ENCODE data around the gene AASS.

Gene AASS

DNA sequence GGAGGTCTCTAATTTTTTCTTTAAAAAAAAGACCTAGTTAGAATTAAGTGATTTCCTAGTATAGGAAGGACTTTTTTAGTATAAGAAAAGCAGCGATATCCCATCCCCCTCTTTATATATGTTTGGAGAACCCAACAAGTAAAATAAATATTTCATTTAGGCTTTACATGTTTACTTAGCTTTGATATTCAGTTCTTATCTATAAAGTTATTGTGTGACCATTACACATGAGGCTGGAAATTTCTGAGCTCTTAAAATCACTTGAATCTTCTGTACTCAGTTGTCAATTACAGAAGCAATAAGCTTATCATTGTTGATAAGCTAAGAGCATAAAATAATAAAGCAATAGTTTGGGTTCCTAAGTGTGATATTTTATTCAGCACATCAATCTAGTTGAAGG is 89.7 kb downstream of the AASS start:
- TF ChIP-seq FOXP2 (optimal IDR thresholded peaks at IDR 0.05; ENCODE audit: borderline replicate concordance, extremely low read depth, extremely low read length, insufficient read depth) (no peak), POLR2AphosphoS5 (IDR thresholded peaks at IDR 0.05; ENCODE audit: low read depth, low read length) (no peak), TAF1 (IDR thresholded peaks at IDR 0.05; ENCODE audit: borderline replicate concordance, insufficient read depth, low read length) (no peak), REST (IDR thresholded peaks at IDR 0.05; ENCODE audit: insufficient read depth in 1 of 2, low read depth in 2 of 2, low read length in 2 of 2) (no peak), SIN3A (IDR thresholded peaks at IDR 0.05; ENCODE audit: borderline replicate concordance, insufficient read depth, low read length) (no peak)

- TF ChIP-seq SIN3A (IDR thresholded peaks at IDR 0.05; ENCODE audit: borderline replicate concordance, insufficient read depth, low read length) (no peak), TAF1 (IDR thresholded peaks at IDR 0.05; ENCODE audit: borderline replicate concordance, insufficient read depth, low read length) (no peak), FOXP2 (optimal IDR thresholded peaks at IDR 0.05; ENCODE audit: borderline replicate concordance, extremely low read depth, extremely low read length, insufficient read depth) (no peak), POLR2AphosphoS5 (IDR thresholded peaks at IDR 0.05; ENCODE audit: low read depth, low read length) (no peak)
Measured at GRCh38 chr7:122046402-122046801, 97.6 kb downstream of the AASS start.

DNA sequence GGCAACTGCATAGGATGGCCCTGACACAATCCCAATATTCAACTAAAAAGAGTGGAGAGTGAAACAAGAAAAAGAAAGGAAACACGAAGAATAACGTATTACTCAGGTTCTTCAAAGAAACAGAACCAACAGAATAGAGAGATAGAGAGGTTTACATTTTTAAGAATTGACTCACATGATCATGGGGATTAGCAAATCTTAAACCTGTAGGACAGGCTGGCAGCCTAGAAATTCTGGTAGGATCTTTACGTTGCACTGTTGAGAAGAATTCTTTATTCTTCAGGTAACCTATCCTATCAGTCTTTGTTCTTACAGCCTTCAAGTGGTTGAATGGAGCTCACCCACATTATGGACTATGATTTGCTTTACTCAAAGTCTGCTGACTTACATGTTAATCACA is 103.9 kb downstream of the AASS start:
- TF ChIP-seq SIN3A (IDR thresholded peaks at IDR 0.05; ENCODE audit: borderline replicate concordance, insufficient read depth, low read length) (no peak), POLR2AphosphoS5 (IDR thresholded peaks at IDR 0.05; ENCODE audit: low read depth, low read length) (no peak), FOXP2 (optimal IDR thresholded peaks at IDR 0.05; ENCODE audit: borderline replicate concordance, extremely low read depth, extremely low read length, insufficient read depth) (no peak), TAF1 (IDR thresholded peaks at IDR 0.05; ENCODE audit: borderline replicate concordance, insufficient read depth, low read length) (no peak), REST (IDR thresholded peaks at IDR 0.05; ENCODE audit: insufficient read depth in 1 of 2, low read depth in 2 of 2, low read length in 2 of 2) (no peak)

DNA sequence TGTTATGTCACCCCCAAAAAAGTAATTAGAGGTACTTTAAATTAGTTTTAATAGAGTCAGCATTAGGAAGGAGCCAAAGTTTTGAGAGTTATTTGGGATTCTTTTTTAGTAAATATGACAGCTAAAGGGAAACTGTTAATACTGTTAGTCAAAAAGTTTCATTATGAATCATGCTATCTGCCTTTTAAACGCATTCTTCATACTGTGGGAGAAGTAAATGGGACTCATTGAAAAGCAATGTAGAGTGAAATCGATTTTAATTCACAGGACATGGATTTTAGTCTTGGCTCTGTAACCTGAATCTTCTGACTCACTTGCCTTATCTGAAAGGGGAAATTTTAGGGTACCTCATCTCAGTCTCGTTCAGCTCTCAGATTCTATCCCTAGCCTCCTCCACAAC is 105.1 kb downstream of the AASS start:
- TF ChIP-seq SIN3A (IDR thresholded peaks at IDR 0.05; ENCODE audit: borderline replicate concordance, insufficient read depth, low read length) (no peak), FOXP2 (optimal IDR thresholded peaks at IDR 0.05; ENCODE audit: borderline replicate concordance, extremely low read depth, extremely low read length, insufficient read depth) (no peak), REST (IDR thresholded peaks at IDR 0.05; ENCODE audit: insufficient read depth in 1 of 2, low read depth in 2 of 2, low read length in 2 of 2) (no peak), POLR2AphosphoS5 (IDR thresholded peaks at IDR 0.05; ENCODE audit: low read depth, low read length) (no peak), TAF1 (IDR thresholded peaks at IDR 0.05; ENCODE audit: borderline replicate concordance, insufficient read depth, low read length) (no peak)

- TF ChIP-seq FOXP2 (optimal IDR thresholded peaks at IDR 0.05; ENCODE audit: borderline replicate concordance, extremely low read depth, extremely low read length, insufficient read depth), result no peak
- TF ChIP-seq TAF1 (IDR thresholded peaks at IDR 0.05; ENCODE audit: borderline replicate concordance, insufficient read depth, low read length), result no peak
- no peak for TF ChIP-seq REST (IDR thresholded peaks at IDR 0.05; ENCODE audit: insufficient read depth in 1 of 2, low read depth in 2 of 2, low read length in 2 of 2)
- no peak for TF ChIP-seq POLR2AphosphoS5 (IDR thresholded peaks at IDR 0.05; ENCODE audit: low read depth, low read length)
- no peak for TF ChIP-seq SIN3A (IDR thresholded peaks at IDR 0.05; ENCODE audit: borderline replicate concordance, insufficient read depth, low read length)
Measured at GRCh38 chr7:122038134-122038533, 105.9 kb downstream of the AASS start.
